Liver (tissue), 9 donors: ENCODE data around the gene HSD17B8. TPM values are rescaled to one million over a fixed set of nuclear protein-coding genes. Genes with fewer than 3 reads are reported as not detected.

ENCODE experiments used
- DNase-seq: peaks from one replicate; pipeline ENCODE4 v3.0.0-alpha.2; 2017; ENCODE audit warnings: low spot score
- H3K27ac ChIP-seq, 2 donors: one replicate each; pipeline ENCODE4 v1.7.0; 2013; ENCODE audit warnings: inconsistent platforms in 2 of 2, low read length in 2 of 2, control low read depth in 1 of 2, low read depth in 1 of 2, mild to moderate bottlenecking in 1 of 2
- H3K27me3 ChIP-seq, 4 donors: one replicate each; pipeline versions ENCODE4 v1.6.1 to v1.7.0; 2013; ENCODE audit warnings: low read length in 3 of 4, inconsistent platforms in 1 of 4, mild to moderate bottlenecking in 1 of 4, moderate library complexity in 1 of 4; ENCODE audit not compliant: control insufficient read depth in 4 of 4, insufficient read depth in 4 of 4
- H3K36me3 ChIP-seq, 4 donors: one replicate each; pipeline versions ENCODE4 v1.6.1 to v1.7.0; 2013; ENCODE audit warnings: low read length in 3 of 4, mild to moderate bottlenecking in 3 of 4, low read depth in 1 of 4, moderate library complexity in 1 of 4; ENCODE audit not compliant: control insufficient read depth in 4 of 4, insufficient read depth in 3 of 4
- H3K4me1 ChIP-seq, 4 donors: one replicate each; pipeline versions ENCODE4 v1.6.1 to v1.7.0; 2013; ENCODE audit warnings: low read length in 3 of 4, mild to moderate bottlenecking in 3 of 4, moderate library complexity in 1 of 4; ENCODE audit not compliant: control insufficient read depth in 4 of 4, insufficient read depth in 4 of 4
- H3K4me3 ChIP-seq, 3 donors: one replicate each; pipeline versions ENCODE4 v1.6.1 to v1.7.0; 2013; ENCODE audit warnings: low read length in 3 of 3, control low read depth in 1 of 3, low read depth in 1 of 3, mild to moderate bottlenecking in 1 of 3
- H3K9ac ChIP-seq, 2 donors: one replicate each; pipeline ENCODE4 v1.7.0; 2013; ENCODE audit warnings: low read length in 2 of 2, mild to moderate bottlenecking in 2 of 2, moderate library complexity in 2 of 2, control low read depth in 1 of 2, low read depth in 1 of 2
- H3K9me3 ChIP-seq, 4 donors: one replicate each; pipeline versions ENCODE4 v1.6.1 to v1.7.0; 2013; ENCODE audit warnings: low read length in 3 of 4; ENCODE audit not compliant: control insufficient read depth in 4 of 4
- ATF3 ChIP-seq: IDR thresholded peaks from 2 replicates; pipeline ENCODE4 v1.6.1; 2016; ENCODE audit warnings: antibody characterized with exemption
- CTCF ChIP-seq: fragments of 150-350 bp; IDR thresholded peaks from 2 replicates; pipeline ENCODE4 v1.5.1; 2017; ENCODE audit warnings: improper control_type of control experiment, low read depth, low read length; ENCODE audit not compliant: missing input control
- EGR1 ChIP-seq, 2 donors: IDR thresholded peaks; 2 replicates each; pipeline ENCODE4 v1.6.1; 2016 to 2018; ENCODE audit warnings: antibody characterized with exemption in 2 of 2, low read depth in 2 of 2
- FOXA1 ChIP-seq: IDR thresholded peaks from 2 replicates; pipeline ENCODE4 v1.6.1; 2016; ENCODE audit warnings: antibody characterized with exemption
- GABPA ChIP-seq, 2 donors: IDR thresholded peaks in 1 of 2; conservative IDR thresholded peaks in 1 of 2; 2 replicates each; pipeline ENCODE4 v1.6.1; 2016; ENCODE audit warnings: antibody characterized with exemption in 2 of 2, mild to moderate bottlenecking in 1 of 2, moderate library complexity in 1 of 2
- HNF4G ChIP-seq: IDR thresholded peaks from 2 replicates; pipeline ENCODE4 v1.6.1; 2016; ENCODE audit warnings: antibody characterized with exemption
- JUND ChIP-seq, 2 donors: IDR thresholded peaks; 2 replicates each; pipeline ENCODE4 v1.6.1; 2016; ENCODE audit warnings: antibody characterized with exemption in 2 of 2
- MAX ChIP-seq: IDR thresholded peaks from 2 replicates; pipeline ENCODE4 v1.6.1; 2016; ENCODE audit warnings: antibody characterized with exemption
- NR2F2 ChIP-seq: IDR thresholded peaks from 2 replicates; pipeline ENCODE4 v1.6.1; 2016; ENCODE audit warnings: antibody characterized with exemption
- RAD21 ChIP-seq, 2 donors: IDR thresholded peaks; 2 replicates each; pipeline ENCODE4 v1.6.1; 2016; ENCODE audit warnings: antibody characterized with exemption in 2 of 2, mild to moderate bottlenecking in 2 of 2
- REST ChIP-seq: IDR thresholded peaks from 2 replicates; pipeline ENCODE4 v1.6.1; 2016; ENCODE audit warnings: antibody characterized with exemption, mild to moderate bottlenecking
- RXRA ChIP-seq, 2 donors: IDR thresholded peaks; 2 replicates each; pipeline ENCODE4 v1.6.1; 2017 to 2018; ENCODE audit warnings: antibody characterized with exemption in 2 of 2, mild to moderate bottlenecking in 1 of 2
- SP1 ChIP-seq: IDR thresholded peaks from 2 replicates; pipeline ENCODE4 v1.6.1; 2018; ENCODE audit warnings: antibody characterized with exemption, mild to moderate bottlenecking
- YY1 ChIP-seq: IDR thresholded peaks from 2 replicates; pipeline ENCODE4 v1.6.1; 2016; ENCODE audit warnings: antibody characterized with exemption, mild to moderate bottlenecking
- WGBS: extraction: QIAGEN DNeasy Blood & Tissue Kit; methylation state at CpG from one replicate; pipeline ENCODE4 v1.1.7; 2013; 5-methylcytosine and 5-hydroxymethylcytosine counted together
- polyA plus RNA-seq, 2 donors: library from polyadenylated mRNA; stranded (reverse) in 1 of 2; unstranded in 1 of 2; fragments of 200-250 nt in 1 of 2; fragments of >200 nt in 1 of 2; fragmentation: Nextera tagmentation in 1 of 2; extraction: Ambion mirVana in 1 of 2; gene quantifications; one replicate each; pipeline versions ENCODE4 v1.2.1 to v1.2.3, GENCODE V29; 2013 to 2015
- total RNA-seq, 2 donors: library from RNA; depleted of rRNA; stranded (reverse); fragments of >200 nt; gene quantifications; one replicate each; pipeline ENCODE4 v1.2.3, GENCODE V29; 2014
- donor health status: healthy.
- donor health status: healthy.
- donor health status: healthy.
- donor health status: healthy.
- donor health status: healthy.

HSD17B8 gene
- total and polyA plus RNA-seq, 4 donors, result 24.5 to 52.3 (median 37.5) TPM

GRCh38 chr6:33207552-33208090 lies 3.2 kb downstream of the HSD17B8 start:
- Histone ChIP-seq H3K4me1 (peaks cover 7 to 40% (median 23%) of the 10 kb centered on the region in 4 donors), H3K27me3 (no peaks in the 10 kb centered on the region), H3K27ac (peak overlapping the region; percentile 93 to 94), H3K9me3 (no peaks in the 10 kb centered on the region), H3K36me3 (peaks cover 3 to 30% (median 15%) of the 10 kb centered on the region in 4 donors), H3K9ac (peak overlapping the region; percentile 95 to 96), H3K4me3 (peak overlapping the region; percentile 68 to 84 (median 80))
- TF ChIP-seq EGR1 (IDR thresholded peaks at IDR 0.05; ENCODE audit: low read depth in 2 of 2) (no peak), MAX (no peak), NR2F2 (no peak), GABPA (IDR thresholded peaks at IDR 0.05 in 1 of 2, conservative IDR thresholded peaks at IDR 0.05 in 1 of 2) (no peak), ATF3 (no peak), CTCF (no peak), JUND (IDR thresholded peaks at IDR 0.05) (no peak), HNF4G (no peak), YY1 (no peak), RXRA (IDR thresholded peaks at IDR 0.05) (no peak), REST (no peak), SP1 (no peak), FOXA1 (no peak)
- no peak for DNase-seq
- WGBS, result 2% methylated on average over 29 of the region's 29 CpGs

- WGBS, result under 1% methylated on average over 86 of the region's 86 CpGs
- peaks cover 7 to 45% (median 28%) of the 10 kb centered on the region in 4 donors for H3K4me1 ChIP-seq
- H3K9me3 ChIP-seq, result no peaks in the 10 kb centered on the region
Observed at GRCh38 chr6:33208091-33208967, 3.9 kb downstream of the HSD17B8 start, which contains the start of gene RING1. RING1 (plus strand) TSS chr6:33208500; CDS start chr6:33208823, 323 bp downstream.

More at GRCh38 chr6:33208091-33208967, 3.9 kb downstream of the HSD17B8 start, which contains the start of gene RING1:
- DNase-seq, result peak; percentile 86
- Histone ChIP-seq H3K36me3 (peaks cover 0 to 22% (median 9%) of the 10 kb centered on the region in 4 donors), H3K4me3 (peak within 1 kb of the TSS; percentile 68 to 84 (median 80)), H3K27ac (peak within 1 kb of the TSS; percentile 93 to 94), H3K9ac (peak within 1 kb of the TSS; percentile 95 to 96), H3K27me3 (no peaks in the 10 kb centered on the region)
- TF ChIP-seq FOXA1, result no peak
- TF ChIP-seq REST, result peak; percentile 51
- TF ChIP-seq YY1, result peak; percentile 60
- TF ChIP-seq EGR1 (IDR thresholded peaks at IDR 0.05; ENCODE audit: low read depth in 2 of 2), result peak in 1 of 2 donors; percentile 21
- TF ChIP-seq RAD21 (IDR thresholded peaks at IDR 0.05), result no peak
- peak; percentile 59 to 88 for TF ChIP-seq GABPA (IDR thresholded peaks at IDR 0.05 in 1 of 2, conservative IDR thresholded peaks at IDR 0.05 in 1 of 2)
